HG02938 (cell line): ENCODE data around the gene ETAA1.

Experiments used
- ATAC-seq: cut with Tn5 transposase; IDR thresholded peaks from one replicate; pipeline ENCODE4 v1.9.1; 2021; ENCODE audit warnings: mild to moderate bottlenecking, moderate library complexity; ENCODE audit not compliant: unreplicated experiment

ETAA1 gene

GRCh38 chr2:67436221-67436620 lies 39.1 kb downstream of the ETAA1 start:
- no peak for ATAC-seq

- no peak for ATAC-seq
Observed at GRCh38 chr2:67437114-67437513, 40.0 kb downstream of the ETAA1 start.

DNA sequence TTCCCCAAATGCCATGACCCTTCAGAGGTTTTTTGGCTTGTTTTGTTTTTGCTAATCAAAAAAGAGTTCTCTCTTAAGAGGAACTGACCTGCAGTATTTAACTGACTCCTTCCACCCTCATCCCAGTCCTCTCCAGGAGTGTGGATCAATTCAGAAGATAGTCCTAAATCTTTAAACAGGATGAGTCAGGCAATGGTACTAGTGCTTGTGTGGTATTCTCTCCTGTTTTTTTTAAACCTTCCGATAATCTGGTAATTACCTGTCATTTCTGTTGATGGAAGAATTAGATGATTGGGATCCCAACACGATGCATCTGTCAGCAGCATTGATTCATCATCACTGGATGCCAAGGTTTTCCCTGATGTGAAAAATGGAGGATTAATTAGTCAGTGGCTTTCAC lies 41.2 kb downstream of the ETAA1 start:
- no peak for ATAC-seq

DNA sequence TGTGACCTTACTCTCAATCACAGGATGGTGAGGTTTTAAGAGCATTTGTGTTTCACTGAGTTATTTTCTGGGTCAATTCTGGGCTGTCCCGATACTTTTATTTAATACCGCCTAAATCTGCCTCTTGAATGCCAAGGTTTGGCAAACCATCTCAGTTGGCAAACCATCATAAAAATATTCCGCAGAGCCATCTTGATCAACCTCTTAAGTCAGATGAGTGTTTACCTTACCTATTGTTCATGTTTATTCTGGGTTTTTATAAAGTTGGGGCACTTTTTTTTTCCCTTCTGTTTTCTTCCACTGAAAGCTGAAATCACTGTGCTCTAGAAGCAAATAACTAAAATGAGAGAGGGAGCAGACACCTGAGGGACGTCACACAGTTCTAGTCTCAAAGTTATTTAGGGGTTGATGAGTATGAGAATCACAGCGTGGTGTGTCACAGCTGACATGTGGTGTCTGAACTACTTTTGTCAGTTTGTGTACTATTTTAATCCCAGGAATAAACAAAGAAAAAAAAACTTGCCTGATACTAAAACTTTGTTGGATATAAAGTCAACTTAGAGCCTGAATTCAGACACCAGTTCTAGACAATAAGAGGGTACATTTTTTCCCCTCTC lies 48.6 kb downstream of the ETAA1 start:
- no peak for ATAC-seq

- no peak for ATAC-seq
Observed at GRCh38 chr2:67446491-67446911, 49.4 kb downstream of the ETAA1 start.

GRCh38 chr2:67448648-67449047 lies 51.5 kb downstream of the ETAA1 start:
- ATAC-seq = no peak

DNA sequence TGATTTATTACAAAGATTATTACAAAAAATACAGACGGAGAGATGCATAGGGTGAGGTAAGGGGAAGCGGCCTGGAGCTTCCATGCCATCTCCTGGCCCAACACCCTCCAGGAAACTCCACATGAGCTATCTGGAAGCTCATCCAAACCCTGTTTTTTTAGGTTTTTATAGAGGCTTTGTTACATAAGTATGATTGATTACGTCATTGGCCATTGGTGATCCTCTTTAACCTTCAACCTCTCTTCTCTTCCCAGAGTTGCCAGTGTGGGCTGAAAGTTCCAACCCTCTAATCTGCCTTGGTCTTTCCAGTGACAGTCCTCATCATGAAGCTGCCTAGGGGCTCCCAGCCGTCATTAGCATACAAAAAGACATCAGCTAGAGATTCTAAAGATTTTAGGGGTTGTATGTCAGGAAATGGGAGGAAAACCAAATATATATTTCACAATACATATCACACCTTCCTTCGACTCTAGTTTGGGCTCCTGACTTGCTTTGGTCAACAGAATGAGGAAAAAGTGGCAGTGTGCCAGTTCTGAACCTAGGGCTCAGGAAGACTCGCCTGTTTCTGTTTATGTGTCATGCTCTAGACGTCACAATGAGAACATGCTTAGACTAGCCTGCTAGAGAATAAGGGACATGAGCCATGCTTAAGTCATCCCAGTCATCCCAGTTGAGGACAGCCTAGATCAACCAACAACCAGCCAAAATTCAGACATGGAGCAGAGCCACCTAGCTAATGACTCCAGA lies 54.1 kb downstream of the ETAA1 start:
- ATAC-seq = no peak

DNA sequence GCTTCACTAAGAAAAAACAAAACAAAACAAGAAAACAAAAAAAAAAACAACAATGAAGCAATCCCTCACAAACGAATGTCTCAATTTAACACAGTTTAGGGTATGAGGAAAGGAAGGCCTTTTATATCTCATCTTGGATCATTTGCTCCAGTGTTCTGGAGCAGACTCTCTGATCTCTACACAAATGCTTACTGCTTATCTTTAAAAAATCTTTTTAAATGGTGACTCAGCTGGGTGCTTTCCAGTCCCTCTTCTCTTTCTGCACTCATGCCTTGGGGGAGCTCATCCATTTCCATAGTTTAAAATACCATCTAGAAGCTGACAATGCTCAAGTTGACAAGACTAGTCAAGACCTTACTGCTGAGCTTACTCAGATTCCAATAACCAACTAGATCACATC lies 56.2 kb downstream of the ETAA1 start:
- ATAC-seq = no peak

GRCh38 chr2:67455219-67456142 lies 58.3 kb downstream of the ETAA1 start:
- no peak for ATAC-seq

- ATAC-seq = no peak
Observed at GRCh38 chr2:67456428-67456827, 59.3 kb downstream of the ETAA1 start.

GRCh38 chr2:67457699-67458098 lies 60.6 kb downstream of the ETAA1 start:
- ATAC-seq = no peak

GRCh38 chr2:67459761-67460160 lies 62.6 kb downstream of the ETAA1 start:
- no peak for ATAC-seq
